GM12878 (cell line): ENCODE data around the gene GPC6.

Experiments used
- EGR1 ChIP-seq, 2 experiments: IDR thresholded peaks; 1 replicate in 1 of 2; 2 replicates in 1 of 2; pipeline ENCODE4 v1.6.1; 2011 to 2012; ENCODE audit warnings: low read depth in 2 of 2, low read length in 2 of 2, borderline replicate concordance in 1 of 2, mild to moderate bottlenecking in 1 of 2, moderate library complexity in 1 of 2
- EP300 ChIP-seq, 2 experiments: fragments of 150-350 bp in 1 of 2; IDR thresholded peaks; 2 replicates each; pipeline ENCODE4 v1.6.1; 2011 to 2012; ENCODE audit warnings: low read depth in 2 of 2, low read length in 2 of 2, borderline replicate concordance in 1 of 2, improper control_type of control experiment in 1 of 2, inconsistent platforms in 1 of 2; ENCODE audit not compliant: control insufficient read depth in 1 of 2
- EZH2 ChIP-seq: IDR thresholded peaks from 2 replicates; pipeline ENCODE4 v1.6.1; 2012; ENCODE audit warnings: low read depth, mild to moderate bottlenecking, control low read depth, inconsistent platforms, low read length, borderline replicate concordance; ENCODE audit not compliant: control insufficient read depth
- POLR2A ChIP-seq: IDR thresholded peaks from 2 replicates; pipeline ENCODE4 v1.6.1; 2011; ENCODE audit warnings: low read depth, mild to moderate bottlenecking, low read length
- RAD51 ChIP-seq: fragments of 450-650 bp; IDR thresholded peaks from 2 replicates; pipeline ENCODE4 v1.6.1; 2016; ENCODE audit warnings: moderate library complexity, mild to moderate bottlenecking, inconsistent platforms
- SMARCA5 ChIP-seq: fragments of 450-650 bp; IDR thresholded peaks from 2 replicates; pipeline ENCODE4 v1.6.1; 2017; ENCODE audit warnings: mild to moderate bottlenecking
- SP1 ChIP-seq: IDR thresholded peaks from one replicate; pipeline ENCODE4 v1.6.1; 2011; ENCODE audit warnings: low read depth, low read length
- ZNF217 ChIP-seq: fragments of 450-650 bp; IDR thresholded peaks from 2 replicates; pipeline ENCODE4 v1.6.1; 2017; ENCODE audit warnings: antibody characterized with exemption, mild to moderate bottlenecking
- TF ChIP-seq, protein P1 (sequence below): IDR thresholded peaks from 2 replicates; pipeline ENCODE4 v1.6.1; 2012; ENCODE audit warnings: low read depth, low read length, improper control_type of control experiment
- TF ChIP-seq, protein P2 (sequence below), 3 experiments: IDR thresholded peaks in 2 of 3; conservative IDR thresholded peaks in 1 of 3; 2 replicates each; pipeline ENCODE4 v1.5.1; 2011; ENCODE audit warnings: low read depth in 3 of 3, low read length in 3 of 3, mild to moderate bottlenecking in 3 of 3, control low read depth in 2 of 3, moderate library complexity in 2 of 3, inconsistent platforms in 1 of 3, mixed read lengths in 1 of 3; ENCODE audit not compliant: control insufficient read depth in 2 of 3, insufficient read depth in 1 of 3; ENCODE audit errors: extremely low read depth in 1 of 3
- TF ChIP-seq, protein P3 (sequence below): IDR thresholded peaks from 2 replicates; pipeline ENCODE4 v1.6.1; 2011; ENCODE audit warnings: low read depth, mild to moderate bottlenecking, low read length, moderate library complexity, borderline replicate concordance; ENCODE audit errors: extremely low read depth
- TF ChIP-seq, protein P4 (sequence below): IDR thresholded peaks from 2 replicates; pipeline ENCODE4 v1.6.1; 2011; ENCODE audit warnings: low read depth, low read length, improper control_type of control experiment, borderline replicate concordance

DNA sequence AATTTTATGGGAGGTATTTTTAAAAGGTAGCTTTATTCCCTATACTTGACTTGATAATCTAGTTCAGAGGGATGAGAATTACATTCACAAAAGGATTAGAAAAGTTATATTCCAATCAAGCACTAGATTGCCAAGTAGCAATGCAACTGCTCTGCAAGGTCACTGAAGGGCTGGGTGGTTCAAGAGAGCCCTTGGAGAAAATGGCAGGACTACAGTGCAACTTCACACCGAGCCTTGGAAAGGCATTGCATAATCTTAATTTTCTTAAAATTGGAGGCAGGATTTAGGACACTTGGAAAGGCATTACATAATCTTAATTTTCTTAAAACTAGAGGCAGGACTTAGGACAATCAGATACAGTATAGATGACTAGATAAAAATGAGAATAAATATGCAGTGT lies 936.9 kb downstream of the GPC6 start:
- TF ChIP-seq, protein P1, sequence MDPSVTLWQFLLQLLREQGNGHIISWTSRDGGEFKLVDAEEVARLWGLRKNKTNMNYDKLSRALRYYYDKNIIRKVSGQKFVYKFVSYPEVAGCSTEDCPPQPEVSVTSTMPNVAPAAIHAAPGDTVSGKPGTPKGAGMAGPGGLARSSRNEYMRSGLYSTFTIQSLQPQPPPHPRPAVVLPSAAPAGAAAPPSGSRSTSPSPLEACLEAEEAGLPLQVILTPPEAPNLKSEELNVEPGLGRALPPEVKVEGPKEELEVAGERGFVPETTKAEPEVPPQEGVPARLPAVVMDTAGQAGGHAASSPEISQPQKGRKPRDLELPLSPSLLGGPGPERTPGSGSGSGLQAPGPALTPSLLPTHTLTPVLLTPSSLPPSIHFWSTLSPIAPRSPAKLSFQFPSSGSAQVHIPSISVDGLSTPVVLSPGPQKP = no peak
- TF ChIP-seq, protein P2, sequence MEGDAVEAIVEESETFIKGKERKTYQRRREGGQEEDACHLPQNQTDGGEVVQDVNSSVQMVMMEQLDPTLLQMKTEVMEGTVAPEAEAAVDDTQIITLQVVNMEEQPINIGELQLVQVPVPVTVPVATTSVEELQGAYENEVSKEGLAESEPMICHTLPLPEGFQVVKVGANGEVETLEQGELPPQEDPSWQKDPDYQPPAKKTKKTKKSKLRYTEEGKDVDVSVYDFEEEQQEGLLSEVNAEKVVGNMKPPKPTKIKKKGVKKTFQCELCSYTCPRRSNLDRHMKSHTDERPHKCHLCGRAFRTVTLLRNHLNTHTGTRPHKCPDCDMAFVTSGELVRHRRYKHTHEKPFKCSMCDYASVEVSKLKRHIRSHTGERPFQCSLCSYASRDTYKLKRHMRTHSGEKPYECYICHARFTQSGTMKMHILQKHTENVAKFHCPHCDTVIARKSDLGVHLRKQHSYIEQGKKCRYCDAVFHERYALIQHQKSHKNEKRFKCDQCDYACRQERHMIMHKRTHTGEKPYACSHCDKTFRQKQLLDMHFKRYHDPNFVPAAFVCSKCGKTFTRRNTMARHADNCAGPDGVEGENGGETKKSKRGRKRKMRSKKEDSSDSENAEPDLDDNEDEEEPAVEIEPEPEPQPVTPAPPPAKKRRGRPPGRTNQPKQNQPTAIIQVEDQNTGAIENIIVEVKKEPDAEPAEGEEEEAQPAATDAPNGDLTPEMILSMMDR (IDR thresholded peaks at IDR 0.05 in 2 of 3, conservative IDR thresholded peaks at IDR 0.05 in 1 of 3; ENCODE audit: control insufficient read depth in 2 of 3, extremely low read depth in 1 of 3, insufficient read depth in 1 of 3, low read depth in 3 of 3, low read length in 3 of 3) = no peak
- TF ChIP-seq POLR2A (no peak), SMARCA5 (no peak), EP300 (IDR thresholded peaks at IDR 0.05; ENCODE audit: borderline replicate concordance in 1 of 2, control insufficient read depth in 1 of 2, low read depth in 2 of 2, low read length in 2 of 2) (no peak), ZNF217 (no peak), EZH2 (no peak), RAD51 (no peak), SP1 (no peak), EGR1 (IDR thresholded peaks at IDR 0.05; ENCODE audit: borderline replicate concordance in 1 of 2, low read depth in 2 of 2, low read length in 2 of 2) (no peak)
- TF ChIP-seq, protein P3, sequence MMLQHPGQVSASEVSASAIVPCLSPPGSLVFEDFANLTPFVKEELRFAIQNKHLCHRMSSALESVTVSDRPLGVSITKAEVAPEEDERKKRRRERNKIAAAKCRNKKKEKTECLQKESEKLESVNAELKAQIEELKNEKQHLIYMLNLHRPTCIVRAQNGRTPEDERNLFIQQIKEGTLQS = no peak
- TF ChIP-seq, protein P4, sequence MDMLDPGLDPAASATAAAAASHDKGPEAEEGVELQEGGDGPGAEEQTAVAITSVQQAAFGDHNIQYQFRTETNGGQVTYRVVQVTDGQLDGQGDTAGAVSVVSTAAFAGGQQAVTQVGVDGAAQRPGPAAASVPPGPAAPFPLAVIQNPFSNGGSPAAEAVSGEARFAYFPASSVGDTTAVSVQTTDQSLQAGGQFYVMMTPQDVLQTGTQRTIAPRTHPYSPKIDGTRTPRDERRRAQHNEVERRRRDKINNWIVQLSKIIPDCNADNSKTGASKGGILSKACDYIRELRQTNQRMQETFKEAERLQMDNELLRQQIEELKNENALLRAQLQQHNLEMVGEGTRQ = no peak
